Ovary (tissue), 3 donors: ENCODE results near the gene ARHGEF6.

Experiments
- EP300 ChIP-seq: sonication (generic); formaldehyde crosslinking; IDR thresholded peaks from one replicate; pipeline ENCODE4 v1.6.1; 2017; ENCODE audit warnings: antibody characterized with exemption
- POLR2A ChIP-seq: fragments of 450-650 bp; IDR thresholded peaks from one replicate; pipeline ENCODE4 v1.6.1; 2017; ENCODE audit warnings: antibody characterized with exemption, mild to moderate bottlenecking, moderate library complexity
- TF ChIP-seq, protein P1 (sequence below), 3 donors: fragments of 450-650 bp in 2 of 3; fragments of 200-600 bp in 1 of 3; IDR thresholded peaks; one replicate each; pipeline versions ENCODE4 v1.5.1 to v1.8.0; 2016 to 2022; ENCODE audit warnings: antibody characterized with exemption in 3 of 3, mild to moderate bottlenecking in 1 of 3
- donor health status: DM: no; HTN: no; CAD: no.

GRCh38 chrX:136731207-136731782 is 49.4 kb downstream of the ARHGEF6 start:
- TF ChIP-seq, protein P1, sequence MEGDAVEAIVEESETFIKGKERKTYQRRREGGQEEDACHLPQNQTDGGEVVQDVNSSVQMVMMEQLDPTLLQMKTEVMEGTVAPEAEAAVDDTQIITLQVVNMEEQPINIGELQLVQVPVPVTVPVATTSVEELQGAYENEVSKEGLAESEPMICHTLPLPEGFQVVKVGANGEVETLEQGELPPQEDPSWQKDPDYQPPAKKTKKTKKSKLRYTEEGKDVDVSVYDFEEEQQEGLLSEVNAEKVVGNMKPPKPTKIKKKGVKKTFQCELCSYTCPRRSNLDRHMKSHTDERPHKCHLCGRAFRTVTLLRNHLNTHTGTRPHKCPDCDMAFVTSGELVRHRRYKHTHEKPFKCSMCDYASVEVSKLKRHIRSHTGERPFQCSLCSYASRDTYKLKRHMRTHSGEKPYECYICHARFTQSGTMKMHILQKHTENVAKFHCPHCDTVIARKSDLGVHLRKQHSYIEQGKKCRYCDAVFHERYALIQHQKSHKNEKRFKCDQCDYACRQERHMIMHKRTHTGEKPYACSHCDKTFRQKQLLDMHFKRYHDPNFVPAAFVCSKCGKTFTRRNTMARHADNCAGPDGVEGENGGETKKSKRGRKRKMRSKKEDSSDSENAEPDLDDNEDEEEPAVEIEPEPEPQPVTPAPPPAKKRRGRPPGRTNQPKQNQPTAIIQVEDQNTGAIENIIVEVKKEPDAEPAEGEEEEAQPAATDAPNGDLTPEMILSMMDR (IDR thresholded peaks at IDR 0.05) = no peak
- no peak for TF ChIP-seq POLR2A
- no peak for TF ChIP-seq EP300
